ENCODE measurements around the gene AKR1C3.

GRCh38 chr10:5148678-5149032 is 54.4 kb downstream of the AKR1C3 start:
- TF ChIP-seq POLR2A (IDR thresholded peaks at IDR 0.05; ENCODE audit: extremely low read depth, insufficient read length) (no peak), CTCF (IDR thresholded peaks at IDR 0.05; ENCODE audit: low read depth, low read length) (no peak), MAX (IDR thresholded peaks at IDR 0.05; ENCODE audit: low read depth, low read length) (no peak)

Measured in NB4 (cell line).